A673 (cell line): ENCODE data around the gene ELOVL6. TPM values are rescaled to one million over a fixed set of nuclear protein-coding genes. Genes with fewer than 3 reads are reported as not detected.
"Not testable (repeated sequence)": the region's sequence is repeated elsewhere in the genome, so short reads cannot be mapped to it uniquely, and the experiment has no call there.

Source experiments
- BruUV-seq: library from RNA; stranded (reverse); fragments of 400-500 nt; replicated peaks from 2 replicates; lab custom pipeline; 2021; lab: Mats Ljungman, UMichigan
- CTCF ChIA-PET: fragments of 300-600 bp; sonication (Branson Sonifier 250); formaldehyde crosslinking; loops from one replicate; lab custom pipeline; 2022; ENCODE audit warnings: antibody characterized with exemption; lab: Charles Lee
- POLR2A ChIA-PET: fragments of 300-600 bp; sonication (Branson Sonifier 250); formaldehyde crosslinking; loops from one replicate; lab custom pipeline; 2022; ENCODE audit warnings: antibody characterized with exemption; ENCODE audit not compliant: low non-redundant PET; lab: Charles Lee
- DNase-seq: peaks from one replicate; pipeline ENCODE4 v3.0.0-alpha.2; 2015; ENCODE audit warnings: low spot score
- H3K27ac ChIP-seq: fragments of 200-600 bp; sonication (generic); 2 replicates; pipeline ENCODE4 v1.5.1; 2016; ENCODE audit warnings: mixed run types, low read depth, mild to moderate bottlenecking, mixed read lengths, antibody characterized with exemption, low read length; ENCODE audit not compliant: poor library complexity, severe bottlenecking
- H3K27me3 ChIP-seq: fragments of 200-600 bp; sonication (generic); replicated peaks from 2 replicates; pipeline ENCODE4 v1.6.1; 2017; ENCODE audit warnings: mixed run types, low read depth, mild to moderate bottlenecking, mixed read lengths, antibody characterized with exemption, low read length; ENCODE audit not compliant: insufficient read depth, poor library complexity
- H3K36me3 ChIP-seq: fragments of 200-600 bp; sonication (generic); 2 replicates; pipeline ENCODE4 v1.6.1; 2016; ENCODE audit warnings: mixed run types, mild to moderate bottlenecking, mixed read lengths, antibody characterized with exemption, low read length; ENCODE audit not compliant: insufficient read depth, poor library complexity, severe bottlenecking
- H3K4me1 ChIP-seq: fragments of 200-600 bp; sonication (generic); 2 replicates; pipeline ENCODE4 v1.6.1; 2017; ENCODE audit warnings: mixed run types, mild to moderate bottlenecking, mixed read lengths, antibody characterized with exemption, low read length; ENCODE audit not compliant: insufficient read depth, poor library complexity, severe bottlenecking
- H3K4me3 ChIP-seq: fragments of 200-600 bp; sonication (generic); 2 replicates; pipeline ENCODE4 v1.5.1; 2016; ENCODE audit warnings: low read depth, mixed run types, mild to moderate bottlenecking, mixed read lengths, low read length; ENCODE audit not compliant: poor library complexity, severe bottlenecking
- H3K9me3 ChIP-seq: fragments of 200-600 bp; sonication (generic); 2 replicates; pipeline ENCODE4 v1.6.1; 2016; ENCODE audit warnings: mixed run types, low read depth, mild to moderate bottlenecking, mixed read lengths, antibody characterized with exemption, low read length; ENCODE audit not compliant: poor library complexity, severe bottlenecking
- EZH2 ChIP-seq: fragments of 200-600 bp; sonication (generic); IDR thresholded peaks from 2 replicates; pipeline ENCODE4 v1.6.1; 2017; ENCODE audit warnings: borderline replicate concordance, low read depth, mild to moderate bottlenecking, mixed read lengths, antibody characterized with exemption, low read length; ENCODE audit not compliant: poor library complexity, severe bottlenecking
- intact Hi-C: fragments of 100-400 bp; cut with micrococcal nuclease; formaldehyde crosslinking; loops from one replicate; pipeline ENCODE4 v1.10.0; 2022; ENCODE audit not compliant: unreplicated experiment
- total RNA-seq: library from RNA; stranded (reverse); gene quantifications from 2 replicates; pipeline ENCODE4 v1.2.3, GENCODE V29; 2021
- TF ChIP-seq, protein P1 (sequence below): fragments of 300-800, 200-600 bp; sonication (generic); conservative IDR thresholded peaks from 2 replicates; pipeline ENCODE4 v1.5.1; 2017; ENCODE audit warnings: low read depth, mild to moderate bottlenecking, antibody characterized with exemption, low read length, moderate library complexity, mixed read lengths

The ELOVL6 gene
- total RNA-seq, 1 experiment from 2014 or later = 50.0 TPM

DNA sequence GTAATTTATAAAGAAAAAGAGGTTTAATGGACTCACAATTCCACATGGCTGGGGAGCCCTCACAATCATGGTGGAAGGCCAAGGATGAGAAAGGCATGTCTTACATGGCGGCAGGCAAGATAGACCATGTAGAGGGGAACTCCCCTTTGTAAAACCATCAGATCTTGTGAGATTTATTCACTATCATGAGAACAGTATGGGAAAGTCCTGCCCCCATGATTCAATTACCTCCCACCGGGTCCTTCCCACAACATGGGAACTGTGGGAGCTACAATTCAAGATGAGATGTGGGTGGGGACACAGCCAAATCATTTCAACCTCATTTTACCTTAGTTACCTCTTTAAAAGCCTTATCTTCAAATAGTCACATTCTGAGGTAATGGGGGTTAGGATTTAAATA lies 30.9 kb upstream of the ELOVL6 start:
- no peak overlapping the region for H3K4me3 ChIP-seq
- no peaks in the 10 kb centered on the region for H3K4me1 ChIP-seq
- no peaks in the 10 kb centered on the region for H3K27me3 ChIP-seq
- CTCF ChIA-PET = no interaction called here
- POLR2A ChIA-PET = no interaction called here
- H3K27ac ChIP-seq = no peak overlapping the region
- no TSS peak for BruUV-seq
- no peak for DNase-seq
- no peaks in the 10 kb centered on the region for H3K9me3 ChIP-seq
- TF ChIP-seq EZH2 = no peak
- TF ChIP-seq, protein P1, sequence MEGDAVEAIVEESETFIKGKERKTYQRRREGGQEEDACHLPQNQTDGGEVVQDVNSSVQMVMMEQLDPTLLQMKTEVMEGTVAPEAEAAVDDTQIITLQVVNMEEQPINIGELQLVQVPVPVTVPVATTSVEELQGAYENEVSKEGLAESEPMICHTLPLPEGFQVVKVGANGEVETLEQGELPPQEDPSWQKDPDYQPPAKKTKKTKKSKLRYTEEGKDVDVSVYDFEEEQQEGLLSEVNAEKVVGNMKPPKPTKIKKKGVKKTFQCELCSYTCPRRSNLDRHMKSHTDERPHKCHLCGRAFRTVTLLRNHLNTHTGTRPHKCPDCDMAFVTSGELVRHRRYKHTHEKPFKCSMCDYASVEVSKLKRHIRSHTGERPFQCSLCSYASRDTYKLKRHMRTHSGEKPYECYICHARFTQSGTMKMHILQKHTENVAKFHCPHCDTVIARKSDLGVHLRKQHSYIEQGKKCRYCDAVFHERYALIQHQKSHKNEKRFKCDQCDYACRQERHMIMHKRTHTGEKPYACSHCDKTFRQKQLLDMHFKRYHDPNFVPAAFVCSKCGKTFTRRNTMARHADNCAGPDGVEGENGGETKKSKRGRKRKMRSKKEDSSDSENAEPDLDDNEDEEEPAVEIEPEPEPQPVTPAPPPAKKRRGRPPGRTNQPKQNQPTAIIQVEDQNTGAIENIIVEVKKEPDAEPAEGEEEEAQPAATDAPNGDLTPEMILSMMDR = no peak
- H3K36me3 ChIP-seq = no peaks in the 10 kb centered on the region
- intact Hi-C loops = no loop called here

- TF ChIP-seq EZH2 = no peak
- TF ChIP-seq, protein P1 = no peak
- no peak overlapping the region for H3K27ac ChIP-seq
- H3K27me3 ChIP-seq = no peaks in the 10 kb centered on the region
- no peaks in the 10 kb centered on the region for H3K4me1 ChIP-seq
- ChIA-PET POLR2A (no interaction called here), CTCF (no interaction called here)
- no peaks in the 10 kb centered on the region for H3K36me3 ChIP-seq
- no TSS peak for BruUV-seq
- intact Hi-C loops = no loop called here
- no peak overlapping the region for H3K4me3 ChIP-seq
- DNase-seq = no peak
- H3K9me3 ChIP-seq = no peaks in the 10 kb centered on the region
Observed at GRCh38 chr4:110224812-110225211, 26.4 kb upstream of the ELOVL6 start.

- H3K4me3 ChIP-seq = no peak overlapping the region
- no peak for DNase-seq
- BruUV-seq = no TSS peak
- CTCF ChIA-PET = no interaction called here
- POLR2A ChIA-PET = no interaction called here
- H3K4me1 ChIP-seq = no peaks in the 10 kb centered on the region
- no peaks in the 10 kb centered on the region for H3K27me3 ChIP-seq
- no peak for TF ChIP-seq EZH2
- TF ChIP-seq, protein P1 = no peak
- intact Hi-C loops = no loop called here
- H3K27ac ChIP-seq = no peak overlapping the region
- H3K36me3 ChIP-seq = no peaks in the 10 kb centered on the region
- no peaks in the 10 kb centered on the region for H3K9me3 ChIP-seq
Observed at GRCh38 chr4:110224142-110224541, 25.7 kb upstream of the ELOVL6 start.

DNA sequence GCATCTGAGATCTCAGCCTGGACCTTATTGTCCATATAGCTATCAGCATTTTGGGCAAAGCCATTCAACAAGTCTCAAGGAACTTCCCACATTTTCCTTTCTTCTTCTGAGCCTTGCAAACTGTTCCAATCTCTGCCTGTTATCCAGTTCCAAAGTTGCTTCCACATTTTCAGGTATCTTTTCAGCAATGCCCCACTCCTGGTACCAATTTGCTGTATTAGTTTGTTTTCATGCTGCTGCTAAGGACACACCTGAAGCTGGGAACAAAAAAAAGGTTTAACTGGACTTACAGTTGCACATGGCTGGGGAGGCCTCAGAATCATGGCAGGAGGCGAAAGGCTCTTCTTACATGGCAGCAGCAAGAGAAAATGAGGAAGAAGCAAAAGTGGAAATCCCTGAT lies 20.5 kb upstream of the ELOVL6 start:
- CTCF ChIA-PET, H3K27ac ChIP-seq, H3K4me3 ChIP-seq, H3K27me3 ChIP-seq, BruUV-seq, H3K36me3 ChIP-seq, POLR2A ChIA-PET, intact Hi-C loops, H3K4me1 ChIP-seq, H3K9me3 ChIP-seq, DNase-seq: not testable (repeated sequence)

- CTCF ChIA-PET, H3K36me3 ChIP-seq, POLR2A ChIA-PET, BruUV-seq, H3K27ac ChIP-seq, H3K4me3 ChIP-seq, H3K9me3 ChIP-seq, DNase-seq, H3K4me1 ChIP-seq, intact Hi-C loops, H3K27me3 ChIP-seq: not testable (repeated sequence)
Observed at GRCh38 chr4:110217181-110217580, 18.8 kb upstream of the ELOVL6 start.
